Thymus (tissue), 11 donors: Measurements from ENCODE around the gene GNAZ. TPM values are rescaled to one million over a fixed set of nuclear protein-coding genes. Genes with fewer than 3 reads are reported as not detected.

ENCODE experiments used
- DNase-seq, 9 donors: peaks; one replicate each; pipeline ENCODE4 v3.0.0-alpha.2; 2013; ENCODE audit warnings: low spot score in 9 of 9, low read depth in 6 of 9, missing footprints in 1 of 9
- H3K27ac ChIP-seq, 2 donors: one replicate each; pipeline ENCODE4 v1.5.1; 2013; ENCODE audit warnings: control low read depth in 1 of 2, low read depth in 1 of 2, low read length in 1 of 2, mild to moderate bottlenecking in 1 of 2, moderate library complexity in 1 of 2
- H3K27me3 ChIP-seq, 2 donors: one replicate each; pipeline ENCODE4 v1.5.1; 2013; ENCODE audit warnings: low read length in 1 of 2; ENCODE audit not compliant: control insufficient read depth in 2 of 2, insufficient read depth in 1 of 2
- H3K36me3 ChIP-seq, 2 donors: one replicate each; pipeline ENCODE4 v1.5.1; 2013; ENCODE audit warnings: low read length in 1 of 2, mild to moderate bottlenecking in 1 of 2, moderate library complexity in 1 of 2; ENCODE audit not compliant: control insufficient read depth in 2 of 2, insufficient read depth in 2 of 2
- H3K4me1 ChIP-seq, 2 donors: one replicate each; pipeline ENCODE4 v1.5.1; 2013; ENCODE audit warnings: low read length in 2 of 2; ENCODE audit not compliant: control insufficient read depth in 2 of 2, insufficient read depth in 2 of 2
- H3K4me3 ChIP-seq, 2 donors: one replicate each; pipeline ENCODE4 v1.5.1; 2013; ENCODE audit warnings: low read length in 2 of 2, control low read depth in 1 of 2, mild to moderate bottlenecking in 1 of 2
- H3K9me3 ChIP-seq, 2 donors: one replicate each; pipeline ENCODE4 v1.5.1; 2013; ENCODE audit warnings: low read length in 1 of 2, mild to moderate bottlenecking in 1 of 2; ENCODE audit not compliant: control insufficient read depth in 2 of 2, insufficient read depth in 1 of 2
- WGBS: extraction: QIAGEN DNeasy Blood & Tissue Kit; methylation state at CpG from one replicate; pipeline ENCODE4 v1.1.7; 2013; 5-methylcytosine and 5-hydroxymethylcytosine counted together
- polyA plus RNA-seq: library from polyadenylated mRNA; stranded (reverse); fragments of 200-250 nt; gene quantifications from one replicate; pipeline ENCODE4 v1.2.3, GENCODE V29; 2013
- total RNA-seq: library from RNA; stranded (reverse); fragments of 120-200 nt; gene quantifications from one replicate; pipeline ENCODE4 v1.2.4, GENCODE V29; 2013
- donor health status: healthy.

The GNAZ gene
- total and polyA plus RNA-seq, 2 donors, result 0.66 to 1.1 TPM

- no peak for DNase-seq
- Histone ChIP-seq H3K4me1 (peaks cover 0 to 9% of the 10 kb centered on the region in 2 donors), H3K4me3 (no peak overlapping the region), H3K27ac (no peak overlapping the region), H3K36me3 (no peaks in the 10 kb centered on the region), H3K27me3 (no peaks in the 10 kb centered on the region), H3K9me3 (no peaks in the 10 kb centered on the region)
- 96% methylated on average over 14 of the region's 14 CpGs for WGBS
Observed at GRCh38 chr22:23158516-23159290, 88.4 kb downstream of the GNAZ start.

DNA sequence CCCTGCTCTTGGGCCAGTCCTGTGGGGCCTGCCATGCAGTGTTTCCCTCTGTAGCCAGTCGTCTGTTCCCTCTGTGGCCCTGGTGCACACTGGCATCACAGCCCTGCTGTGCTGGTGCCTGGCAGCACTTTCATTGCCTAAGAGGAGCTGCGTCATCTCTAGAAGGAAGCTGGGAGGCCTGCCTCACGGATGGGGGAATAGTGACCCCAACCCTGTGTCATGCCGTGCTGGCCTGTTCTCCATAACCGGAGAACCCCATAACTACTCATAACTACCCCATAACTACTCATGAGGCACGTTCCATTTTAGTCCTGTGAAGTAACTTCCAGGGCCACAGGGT lies 88.9 kb downstream of the GNAZ start:
- Histone ChIP-seq H3K9me3 (no peaks in the 10 kb centered on the region), H3K4me3 (no peak overlapping the region), H3K27ac (no peak overlapping the region), H3K27me3 (no peaks in the 10 kb centered on the region), H3K4me1 (peaks cover 0 to 3% of the 10 kb centered on the region in 2 donors), H3K36me3 (no peaks in the 10 kb centered on the region)
- DNase-seq, result no peak
- WGBS, result 97% methylated on average over 6 of the region's 6 CpGs

GRCh38 chr22:23161029-23161428 lies 90.7 kb downstream of the GNAZ start:
- peaks cover 0 to 4% of the 10 kb centered on the region in 2 donors for H3K9me3 ChIP-seq
- no peaks in the 10 kb centered on the region for H3K4me1 ChIP-seq
- H3K27ac ChIP-seq, result no peak overlapping the region
- no peaks in the 10 kb centered on the region for H3K36me3 ChIP-seq
- DNase-seq, result no peak
- no peak overlapping the region for H3K4me3 ChIP-seq
- WGBS, result 94% methylated on average over 4 of the region's 4 CpGs
- H3K27me3 ChIP-seq, result no peaks in the 10 kb centered on the region

- H3K4me3 ChIP-seq, result no peak overlapping the region
- H3K4me1 ChIP-seq, result no peaks in the 10 kb centered on the region
- DNase-seq, result no peak
- H3K9me3 ChIP-seq, result peaks cover 0 to 4% of the 10 kb centered on the region in 2 donors
- no peaks in the 10 kb centered on the region for H3K36me3 ChIP-seq
- H3K27ac ChIP-seq, result no peak overlapping the region
- H3K27me3 ChIP-seq, result no peaks in the 10 kb centered on the region
- WGBS, result 95% methylated on average over 13 of the region's 13 CpGs
Observed at GRCh38 chr22:23161574-23161973, 91.3 kb downstream of the GNAZ start.

DNA sequence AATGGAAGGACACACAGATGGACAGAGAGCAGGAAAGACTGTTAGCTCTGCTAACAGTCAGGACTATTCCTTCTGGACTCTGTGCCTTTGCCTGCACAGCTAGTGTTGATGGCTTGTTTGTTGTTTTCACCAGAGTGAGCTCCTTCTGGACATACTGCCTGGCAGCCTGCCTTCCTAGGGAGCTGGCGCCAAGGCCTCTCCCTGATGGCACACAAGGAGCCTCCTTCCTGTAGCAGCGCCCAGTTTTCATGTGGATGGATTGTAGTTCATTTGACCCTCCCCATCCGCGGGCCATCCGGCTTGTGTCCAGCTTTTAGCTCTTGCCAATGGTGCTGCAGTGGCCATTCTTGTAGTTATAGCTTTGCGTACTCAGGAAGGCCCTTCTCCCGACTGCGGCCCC lies 93.3 kb downstream of the GNAZ start:
- DNase-seq, result no peak
- Histone ChIP-seq H3K4me3 (no peak overlapping the region), H3K4me1 (no peaks in the 10 kb centered on the region), H3K27ac (no peak overlapping the region), H3K36me3 (no peaks in the 10 kb centered on the region), H3K27me3 (no peaks in the 10 kb centered on the region), H3K9me3 (peaks cover 0 to 4% of the 10 kb centered on the region in 2 donors)
- 97% methylated on average over 8 of the region's 8 CpGs for WGBS

- H3K27me3 ChIP-seq, result no peaks in the 10 kb centered on the region
- WGBS, result 96% methylated on average over 11 of the region's 11 CpGs
- no peaks in the 10 kb centered on the region for H3K4me1 ChIP-seq
- no peak for DNase-seq
- peaks cover 0 to 4% of the 10 kb centered on the region in 2 donors for H3K9me3 ChIP-seq
- H3K36me3 ChIP-seq, result no peaks in the 10 kb centered on the region
- H3K27ac ChIP-seq, result no peak overlapping the region
- H3K4me3 ChIP-seq, result no peak overlapping the region
Observed at GRCh38 chr22:23164091-23164490, 93.8 kb downstream of the GNAZ start.

- H3K9me3 ChIP-seq, result peaks cover 0 to 4% of the 10 kb centered on the region in 2 donors
- WGBS, result 96% methylated on average over 6 of the region's 6 CpGs
- no peak overlapping the region for H3K4me3 ChIP-seq
- no peaks in the 10 kb centered on the region for H3K36me3 ChIP-seq
- H3K27ac ChIP-seq, result no peak overlapping the region
- no peaks in the 10 kb centered on the region for H3K4me1 ChIP-seq
- H3K27me3 ChIP-seq, result no peaks in the 10 kb centered on the region
- DNase-seq, result no peak
Observed at GRCh38 chr22:23166042-23166831, 95.9 kb downstream of the GNAZ start.

GRCh38 chr22:23166841-23167616 lies 96.7 kb downstream of the GNAZ start:
- peaks cover 0 to 4% of the 10 kb centered on the region in 2 donors for H3K9me3 ChIP-seq
- H3K36me3 ChIP-seq, result no peaks in the 10 kb centered on the region
- H3K27ac ChIP-seq, result no peak overlapping the region
- no peak overlapping the region for H3K4me3 ChIP-seq
- WGBS, result 92% methylated on average over 10 of the region's 10 CpGs
- DNase-seq, result no peak
- H3K4me1 ChIP-seq, result no peaks in the 10 kb centered on the region
- no peaks in the 10 kb centered on the region for H3K27me3 ChIP-seq
